Activated CD8-positive, alpha-beta memory T cell treated with anti-CD3 and anti-CD28 coated beads for 36 hours (primary cell): ENCODE results near the gene APLF. TPM values are rescaled to one million over a fixed set of nuclear protein-coding genes. Genes with fewer than 3 reads are reported as not detected.
"Not testable (repeated sequence)": the region's sequence is repeated elsewhere in the genome, so short reads cannot be mapped to it uniquely, and the experiment has no call there.

ENCODE experiments used
- CTCF ChIA-PET: fragments of 350-600 bp; sonication (Branson Sonifier 250); formaldehyde crosslinking; loops from one replicate; lab custom pipeline; 2021; ENCODE audit warnings: antibody characterized with exemption; lab: Charles Lee
- POLR2A ChIA-PET: fragments of 350-600 bp; sonication (Branson Sonifier 250); formaldehyde crosslinking; loops from one replicate; lab custom pipeline; 2021; ENCODE audit warnings: antibody characterized with exemption; lab: Charles Lee
- total RNA-seq, 2 experiments: library from RNA; stranded (reverse); gene quantifications; one replicate each; pipeline ENCODE4 v1.2.3, GENCODE V29; 2021

The APLF gene
- total RNA-seq, 2 experiments from 2014 or later: 2.7 to 2.8 TPM

DNA sequence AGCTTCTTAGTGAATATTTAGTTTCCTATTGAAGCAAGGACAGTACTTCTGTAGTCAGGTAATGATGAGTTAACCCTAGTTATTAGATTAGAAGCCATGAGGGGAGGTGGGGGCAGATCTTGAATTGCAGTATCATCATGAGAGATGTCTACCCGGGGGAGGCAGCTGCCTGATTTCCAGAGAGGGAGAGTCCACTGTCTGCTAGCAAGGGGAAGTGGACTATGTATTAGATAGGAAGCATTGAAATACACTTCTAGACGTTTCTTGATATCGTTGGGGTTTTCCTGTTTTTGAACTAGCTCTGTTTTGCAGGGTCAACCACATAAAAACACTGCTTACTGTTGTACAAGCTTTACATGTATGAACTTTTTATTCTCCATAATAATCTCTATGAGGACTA lies 38.8 kb downstream of the APLF start:
- ChIA-PET POLR2A (no interaction called here), CTCF (interaction anchor here (0.7 to 1.4 kb wide), 2 partner anchors 89 to 419 kb away, joined by 3 read pairs; no protein-coding TSS in a partner anchor)

- POLR2A ChIA-PET: no interaction called here
Measured at GRCh38 chr2:68512326-68512725, 44.9 kb downstream of the APLF start.

DNA sequence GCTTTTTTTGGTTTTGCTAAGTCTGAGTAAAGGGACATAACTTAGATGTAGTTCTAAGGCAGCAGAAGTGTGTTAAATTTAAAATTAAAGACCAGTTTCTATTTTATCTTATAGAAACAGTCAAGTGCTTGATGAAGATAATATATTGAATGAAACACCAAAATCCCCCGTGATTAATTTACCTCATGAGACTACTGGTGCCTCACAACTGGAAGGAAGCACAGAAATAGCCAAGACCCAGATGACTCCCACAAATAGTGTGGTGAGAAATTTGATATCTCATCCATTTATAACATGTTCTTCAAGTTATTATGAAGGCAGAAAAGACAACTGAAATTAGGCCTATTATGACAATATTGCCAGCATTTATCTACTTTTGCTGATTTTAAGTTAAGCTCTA lies 45.6 kb downstream of the APLF start:
- POLR2A ChIA-PET: no interaction called here

More at GRCh38 chr2:68512326-68512725, 44.9 kb downstream of the APLF start:
- CTCF ChIA-PET: no interaction called here

GRCh38 chr2:68514316-68514929 lies 47.0 kb downstream of the APLF start:
- ChIA-PET CTCF (no interaction called here), POLR2A (no interaction called here)

More for the DNA sequence above, 45.6 kb downstream of the APLF start:
- CTCF ChIA-PET: no interaction called here

- CTCF ChIA-PET: interaction anchor here (1.0 kb wide), 1 partner anchor 53 kb away, joined by 3 read pairs; no protein-coding TSS in a partner anchor
- POLR2A ChIA-PET: no interaction called here
Measured at GRCh38 chr2:68516051-68516955, 48.9 kb downstream of the APLF start.

DNA sequence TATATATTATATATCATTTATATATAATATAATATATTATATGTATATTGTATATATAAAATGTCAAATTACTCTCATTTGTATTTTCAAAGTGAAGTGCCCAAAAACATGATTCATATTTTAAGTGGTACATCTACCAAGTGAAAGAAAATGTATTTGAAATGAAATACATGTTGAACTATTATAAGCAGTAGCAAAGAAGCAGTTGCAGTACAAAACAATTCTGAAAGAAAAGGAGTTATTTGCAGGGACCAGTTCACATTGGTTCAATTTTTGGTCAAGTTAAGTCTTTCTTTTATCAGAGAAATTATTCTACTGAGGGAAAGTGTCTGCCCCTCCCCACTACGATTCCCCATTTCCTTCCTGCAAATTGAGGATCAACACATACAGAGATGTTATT lies 51.9 kb downstream of the APLF start:
- POLR2A ChIA-PET: no interaction called here
- CTCF ChIA-PET: no interaction called here

DNA sequence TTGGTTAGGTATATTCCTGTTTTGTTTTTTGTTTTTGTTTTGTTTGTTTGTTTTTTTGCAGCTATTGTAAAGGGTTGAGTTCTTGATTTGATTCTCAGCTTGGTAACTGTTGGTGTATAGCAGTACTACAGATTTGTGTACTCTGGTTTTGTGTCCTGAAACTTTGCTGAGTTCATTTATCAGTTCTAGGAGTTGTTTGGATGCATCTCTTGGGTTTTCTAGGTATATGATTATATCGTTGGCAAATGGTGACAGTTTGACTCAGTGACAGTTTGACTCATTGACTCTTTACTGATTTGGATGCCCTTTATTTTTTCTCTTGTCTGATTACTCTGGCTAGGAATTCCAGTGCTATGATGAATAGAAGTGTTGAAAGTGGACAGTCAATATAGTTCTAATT lies 53.7 kb downstream of the APLF start:
- CTCF ChIA-PET: no interaction called here
- POLR2A ChIA-PET: no interaction called here

GRCh38 chr2:68526943-68527342 lies 59.6 kb downstream of the APLF start:
- POLR2A ChIA-PET, CTCF ChIA-PET: not testable (repeated sequence)

- CTCF ChIA-PET, POLR2A ChIA-PET: not testable (repeated sequence)
Measured at GRCh38 chr2:68527343-68528081, 60.1 kb downstream of the APLF start.

GRCh38 chr2:68529156-68529555 lies 61.8 kb downstream of the APLF start:
- POLR2A ChIA-PET, CTCF ChIA-PET: not testable (repeated sequence)

GRCh38 chr2:68529651-68530050 lies 62.3 kb downstream of the APLF start:
- POLR2A ChIA-PET, CTCF ChIA-PET: not testable (repeated sequence)

DNA sequence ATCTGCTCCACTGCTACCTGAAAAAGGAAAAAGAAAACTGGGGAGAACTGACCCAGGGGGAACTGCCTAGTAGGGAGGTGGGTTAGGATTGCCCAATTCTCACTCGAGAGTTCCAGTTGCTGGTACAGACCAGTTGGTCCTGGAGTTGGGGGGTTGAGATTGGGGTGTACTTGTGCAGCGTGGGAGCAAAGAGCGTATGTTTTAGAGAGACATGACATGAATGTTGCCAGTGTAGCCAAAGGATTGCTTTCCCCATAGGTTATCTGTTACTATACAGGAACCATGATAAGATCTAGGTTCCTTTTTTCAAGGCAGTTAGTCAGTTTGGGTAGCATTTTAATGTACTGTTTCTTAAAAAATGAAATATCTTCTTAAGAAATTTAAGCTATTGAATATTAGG lies 68.6 kb downstream of the APLF start:
- POLR2A ChIA-PET: no interaction called here

DNA sequence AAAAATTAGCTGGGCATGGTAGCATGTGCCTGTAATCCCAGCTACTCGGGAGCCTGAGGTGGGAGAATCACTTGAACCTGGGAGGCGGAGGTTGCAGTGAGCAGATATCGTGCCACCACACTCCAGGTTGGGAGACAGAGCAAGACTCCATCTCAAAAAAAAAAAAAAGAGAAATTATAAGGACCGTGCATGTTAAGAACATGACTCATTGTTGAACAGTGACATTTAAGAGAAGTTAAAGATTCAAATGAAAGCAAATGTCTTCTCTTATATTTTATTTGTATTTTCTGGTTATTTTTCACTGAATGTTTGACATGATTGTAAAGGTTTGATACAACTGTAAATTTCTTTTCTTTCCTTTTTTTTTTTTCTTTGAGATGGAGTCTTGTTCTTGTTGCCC lies 69.6 kb downstream of the APLF start:
- CTCF ChIA-PET: no interaction called here
- POLR2A ChIA-PET: no interaction called here

More for the DNA sequence above, 68.6 kb downstream of the APLF start:
- CTCF ChIA-PET: interaction anchor here (0.6 kb wide), 1 partner anchor 533 kb away, joined by 3 read pairs; no protein-coding TSS in a partner anchor

DNA sequence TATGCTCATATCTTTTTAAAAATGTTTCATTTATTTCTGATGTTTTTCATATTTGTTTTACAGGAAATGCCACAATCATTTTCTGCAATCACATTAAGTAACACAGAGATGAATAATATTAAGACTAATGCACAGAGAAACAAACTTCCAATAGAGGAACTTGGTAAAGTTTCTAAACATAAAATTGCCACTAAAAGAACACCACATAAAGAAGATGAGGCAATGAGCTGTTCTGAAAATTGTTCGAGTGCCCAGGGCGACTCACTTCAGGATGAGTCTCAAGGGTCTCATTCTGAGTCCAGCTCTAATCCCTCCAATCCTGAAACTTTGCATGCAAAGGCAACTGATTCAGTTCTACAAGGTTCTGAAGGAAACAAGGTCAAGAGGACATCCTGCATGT lies 70.4 kb downstream of the APLF start:
- ChIA-PET POLR2A (no interaction called here), CTCF (no interaction called here)

DNA sequence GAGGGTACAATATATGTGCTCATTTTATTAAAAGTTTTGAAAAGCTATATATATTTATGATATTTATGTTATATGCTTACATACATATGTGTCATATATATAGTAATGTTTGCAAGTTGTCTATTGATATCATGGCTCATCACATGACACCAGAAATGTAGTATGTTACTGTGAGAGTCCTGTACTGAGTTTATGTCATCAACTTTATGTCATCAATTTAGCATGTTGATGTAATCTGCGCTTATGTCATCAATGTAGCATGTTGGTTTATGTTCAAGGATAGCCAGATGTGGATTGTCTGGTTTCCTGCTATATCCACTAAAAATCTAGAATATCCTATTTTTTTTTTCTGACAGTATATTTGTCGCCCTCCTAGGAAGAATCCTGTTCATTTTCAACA lies 77.4 kb downstream of the APLF start:
- ChIA-PET POLR2A (no interaction called here), CTCF (no interaction called here)

DNA sequence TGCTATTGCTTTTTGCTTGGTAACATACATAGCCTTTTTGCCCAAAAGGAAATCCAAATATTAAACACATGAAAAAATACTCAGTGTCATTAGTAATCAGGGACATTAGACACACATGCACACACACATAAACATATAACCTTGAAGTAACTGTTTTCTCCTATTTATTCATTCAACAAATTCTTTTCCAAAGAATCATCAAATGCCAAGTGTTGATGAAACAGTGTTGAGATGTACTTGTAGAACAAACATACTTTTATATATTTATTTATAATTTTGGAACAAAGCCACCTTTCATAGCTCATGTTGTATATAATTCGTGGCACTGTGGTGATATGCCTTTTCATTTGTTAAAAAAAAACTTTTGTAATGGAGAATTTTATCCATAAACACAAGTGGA lies 81.0 kb downstream of the APLF start:
- ChIA-PET CTCF (no interaction called here), POLR2A (no interaction called here)

- POLR2A ChIA-PET: no interaction called here
- CTCF ChIA-PET: no interaction called here
Measured at GRCh38 chr2:68553098-68553497, 85.7 kb downstream of the APLF start.

DNA sequence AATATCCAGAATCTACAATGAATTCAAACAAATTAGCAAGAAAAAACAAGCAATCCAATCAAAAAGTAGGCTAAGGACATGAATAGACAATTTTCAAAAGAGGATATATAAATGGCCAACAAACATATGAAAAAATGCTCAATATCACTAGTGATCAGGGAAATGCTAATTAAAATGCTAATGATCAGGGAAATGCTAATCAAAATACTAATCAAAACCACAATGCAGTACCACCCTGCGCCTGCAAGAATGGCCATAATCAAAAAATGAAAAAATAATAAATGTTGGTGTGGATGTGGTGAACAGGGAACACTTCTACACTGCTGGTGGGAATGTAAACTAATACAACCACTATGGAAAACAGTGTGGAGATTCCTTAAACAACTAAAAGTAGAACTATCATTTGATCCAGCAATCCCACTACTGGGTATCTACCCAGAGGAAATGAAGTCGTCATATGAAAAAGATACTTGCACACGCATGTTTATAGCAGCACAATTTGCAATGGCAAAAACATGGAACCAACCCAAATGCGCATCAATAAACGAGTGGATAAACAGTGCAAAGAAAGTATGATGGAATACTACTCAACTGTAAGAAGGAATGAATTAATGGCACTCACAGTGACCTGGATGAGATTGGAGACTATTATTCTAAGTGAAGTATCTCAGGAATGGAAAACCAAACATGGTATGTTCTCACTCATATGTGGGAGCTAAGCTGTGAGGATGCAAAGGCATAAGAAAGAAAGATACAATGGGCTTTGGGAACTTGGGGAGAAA lies 88.2 kb downstream of the APLF start:
- CTCF ChIA-PET: not testable (repeated sequence)

DNA sequence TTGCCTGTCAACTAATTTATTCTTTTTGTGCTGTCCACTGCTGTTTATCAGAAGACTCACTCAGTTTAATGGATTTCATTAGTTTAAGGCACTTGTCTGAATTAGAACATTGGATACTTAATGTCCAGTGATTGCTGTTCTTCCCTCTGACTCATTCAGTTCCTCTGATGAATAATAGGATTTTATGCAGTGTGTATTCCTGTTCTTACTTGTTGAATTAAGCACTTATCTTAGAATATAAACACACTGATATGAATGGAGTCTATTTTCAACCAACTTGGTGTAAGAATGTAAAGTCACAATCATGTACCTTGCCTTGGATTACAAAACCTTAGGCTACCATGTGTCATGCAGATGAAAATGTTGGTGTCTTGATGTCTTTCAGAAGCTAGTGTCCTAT lies 89.0 kb downstream of the APLF start:
- ChIA-PET CTCF (no interaction called here), POLR2A (no interaction called here)

More for the DNA sequence above, 88.2 kb downstream of the APLF start:
- POLR2A ChIA-PET: not testable (repeated sequence)
